ENCODE measurements around the gene MRPL30. TPM values are rescaled to one million over a fixed set of nuclear protein-coding genes. Genes with fewer than 3 reads are reported as not detected.

Gene MRPL30
- total and polyA plus RNA-seq, 2 of the 8 experiments (the other 6 are each of a cell fraction or from before 2014, with no cell fraction given) = 22.3 to 46.2 TPM

DNA sequence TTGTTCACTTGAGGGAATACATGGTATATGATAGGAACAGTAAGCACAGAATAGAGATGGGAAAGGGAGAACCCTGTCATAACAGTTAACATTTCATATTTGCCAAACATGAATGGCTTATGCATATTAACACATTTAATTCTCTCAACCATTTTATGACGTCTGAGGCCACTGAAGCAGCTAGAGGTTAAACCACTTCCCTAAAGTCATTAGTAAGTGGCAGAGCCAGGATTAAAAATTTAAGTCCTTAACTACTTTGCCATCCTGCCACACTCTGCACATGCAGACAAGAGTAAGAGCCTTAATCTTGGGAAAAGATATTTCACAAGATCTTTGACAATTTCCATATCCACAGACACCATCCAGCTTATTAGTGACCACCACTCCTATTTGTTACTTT, 24.1 kb upstream of the MRPL30 start:
- no peak overlapping the region for H3K18ac ChIP-seq (ENCODE audit: extremely low read depth, low read length)
- no peak overlapping the region for H4K91ac ChIP-seq (replicated peaks; ENCODE audit: insufficient read length, low read length)
- no peak overlapping the region for H3K4me2 ChIP-seq (ENCODE audit: insufficient read depth in 1 of 2, low read depth in 2 of 2, low read length in 2 of 2)
- H2AFZ ChIP-seq (ENCODE audit: low read length) = no peak overlapping the region
- no peak overlapping the region for H3K9ac ChIP-seq (replicated peaks in 1 of 4; ENCODE audit: extremely low read depth in 1 of 4, low read depth in 3 of 4, low read length in 3 of 4)
- H3K36me3 ChIP-seq (ENCODE audit: control insufficient read depth in 2 of 4, insufficient read depth in 4 of 4, low read length in 3 of 4) = peaks cover 0 to 9% (median 0%) of the 10 kb centered on the region in 4 experiments; a peak in 2 of 8 replicates
- ChIA-PET CTCF (ENCODE audit: partially characterized antibody) (interaction anchor here (0.6 to 3.1 kb wide), 3 partner anchors 11 to 185 kb away, joined by 3 to 11 read pairs (median 6); no protein-coding TSS in a partner anchor), POLR2A (ENCODE audit: partially characterized antibody) (interaction anchor here (1.2 to 7.7 kb wide), 3 partner anchors 14 to 24 kb away, joined by 6 to 45 read pairs (median 9); partner anchors contain the start of genes C2orf15 and MRPL30)
- H2AK5ac ChIP-seq (ENCODE audit: low read depth, low read length) = no peak overlapping the region
- H3K79me1 ChIP-seq (ENCODE audit: low read depth, low read length) = no peaks in the 10 kb centered on the region
- no peak overlapping the region for H2BK5ac ChIP-seq (ENCODE audit: low read depth, low read length)
- no peak overlapping the region for H3K27ac ChIP-seq (ENCODE audit: low read depth, low read length)
- H4K8ac ChIP-seq (ENCODE audit: extremely low read depth, insufficient read depth, low read length) = no peak overlapping the region
- no peaks in the 10 kb centered on the region for H3K27me3 ChIP-seq (replicated peaks in 1 of 4; ENCODE audit: control insufficient read depth in 3 of 4, extremely low read depth in 1 of 4, insufficient read depth in 3 of 4, low read length in 3 of 4)
- no peak overlapping the region for H2BK15ac ChIP-seq (ENCODE audit: low read length)
- no peak overlapping the region for H2BK120ac ChIP-seq (replicated peaks; ENCODE audit: low read depth, low read length)
- no peaks in the 10 kb centered on the region for H3K9me3 ChIP-seq (ENCODE audit: insufficient read depth in 2 of 2, low read depth in 1 of 2, low read length in 1 of 2)
- no peak overlapping the region for H3K14ac ChIP-seq (ENCODE audit: insufficient read length)
- H3K79me2 ChIP-seq (ENCODE audit: control insufficient read depth in 1 of 2, insufficient read depth in 2 of 2, low read length in 2 of 2) = peaks cover 0 to 7% of the 10 kb centered on the region in 2 experiments; a peak in 2 of 4 replicates
- H3K23ac ChIP-seq (ENCODE audit: insufficient read length) = no peak overlapping the region
- no peak overlapping the region for H3K4ac ChIP-seq (replicated peaks; ENCODE audit: insufficient read length, low read depth, low read length)
- no peak for DNase-seq (ENCODE audit: low read depth in 1 of 2, low spot score in 2 of 2)
- H3K56ac ChIP-seq (replicated peaks; ENCODE audit: insufficient read length, low read depth, low read length) = no peak overlapping the region
- H2BK20ac ChIP-seq (ENCODE audit: low read length) = no peak overlapping the region
- 91% methylated on average over 1 of the region's 1 CpG; no CpG with 5 or more reads in 1 of the 2 experiments for WGBS, 2 experiments (ENCODE audit: extremely low coverage in 1 of 2, insufficient coverage in 1 of 2, insufficient read length in 1 of 2, insufficient replicate concordance in 2 of 2, low coverage in 1 of 2, low lambda C conversion rate in 2 of 2, missing lambda C conversion rate in 1 of 2)
- H2BK12ac ChIP-seq (ENCODE audit: low read depth, low read length) = no peak overlapping the region
- H3K4me1 ChIP-seq (replicated peaks in 1 of 4; ENCODE audit: control insufficient read depth in 3 of 4, insufficient read depth in 4 of 4, low read length in 3 of 4) = peaks cover 0 to 8% (median 3%) of the 10 kb centered on the region in 4 experiments; a peak in 2 of 7 replicates
- no peak overlapping the region for H4K5ac ChIP-seq (ENCODE audit: insufficient read length, low read depth, low read length)
- no peak for FAIRE-seq
- peaks cover 11% of the 10 kb centered on the region for H3K23me2 ChIP-seq (ENCODE audit: low read depth, low read length)
- no peaks in the 10 kb centered on the region for H4K20me1 ChIP-seq (replicated peaks in 1 of 2; ENCODE audit: control insufficient read depth in 1 of 2, insufficient read depth in 2 of 2, low read length in 2 of 2)
- no peak overlapping the region for H3K4me3 ChIP-seq (ENCODE audit: extremely low read depth in 1 of 4, insufficient read depth in 2 of 4, low read depth in 3 of 4, low read length in 4 of 4)
- no peak for TF ChIP-seq EGR1 (IDR thresholded peaks at IDR 0.05; ENCODE audit: borderline replicate concordance, low read depth, low read length)
- no peak for TF ChIP-seq ATF2 (IDR thresholded peaks at IDR 0.05; ENCODE audit: low read length)
- TF ChIP-seq POLR2AphosphoS5 (IDR thresholded peaks at IDR 0.05; ENCODE audit: low read depth, low read length) = no peak
- TF ChIP-seq TCF12 (IDR thresholded peaks at IDR 0.05; ENCODE audit: low read depth, low read length) = no peak
- TF ChIP-seq ATF3 (IDR thresholded peaks at IDR 0.05; ENCODE audit: insufficient read depth, low read depth, low read length) = no peak
- no peak for TF ChIP-seq SP2 (IDR thresholded peaks at IDR 0.05; ENCODE audit: low read length)
- no peak for TF ChIP-seq SAP30 (IDR thresholded peaks at IDR 0.05; ENCODE audit: insufficient read depth, insufficient replicate concordance, low read length)
- no peak for TF ChIP-seq NANOG (IDR thresholded peaks at IDR 0.05; ENCODE audit: insufficient read depth, low read depth, low read length, poor library complexity, severe bottlenecking)
